Thyroid gland (tissue), 4 donors: ENCODE measurements around the gene FKRP.

Experiments
- POLR2A ChIP-seq, 2 donors: fragments of 450-650 bp; IDR thresholded peaks; one replicate each; pipeline ENCODE4 v1.6.1; 2017; ENCODE audit warnings: antibody characterized with exemption in 2 of 2, mild to moderate bottlenecking in 2 of 2, moderate library complexity in 1 of 2
- TF ChIP-seq, protein P1 (sequence below), 6 experiments: fragments of 200-600 bp in 3 of 6; fragments of 450-650 bp in 3 of 6; sonication (generic) in 3 of 6; IDR thresholded peaks; one replicate each; pipeline ENCODE4 v1.5.1; 2016 to 2019; ENCODE audit warnings: antibody characterized with exemption in 6 of 6, mild to moderate bottlenecking in 2 of 6, inconsistent platforms in 1 of 6, moderate library complexity in 1 of 6

DNA sequence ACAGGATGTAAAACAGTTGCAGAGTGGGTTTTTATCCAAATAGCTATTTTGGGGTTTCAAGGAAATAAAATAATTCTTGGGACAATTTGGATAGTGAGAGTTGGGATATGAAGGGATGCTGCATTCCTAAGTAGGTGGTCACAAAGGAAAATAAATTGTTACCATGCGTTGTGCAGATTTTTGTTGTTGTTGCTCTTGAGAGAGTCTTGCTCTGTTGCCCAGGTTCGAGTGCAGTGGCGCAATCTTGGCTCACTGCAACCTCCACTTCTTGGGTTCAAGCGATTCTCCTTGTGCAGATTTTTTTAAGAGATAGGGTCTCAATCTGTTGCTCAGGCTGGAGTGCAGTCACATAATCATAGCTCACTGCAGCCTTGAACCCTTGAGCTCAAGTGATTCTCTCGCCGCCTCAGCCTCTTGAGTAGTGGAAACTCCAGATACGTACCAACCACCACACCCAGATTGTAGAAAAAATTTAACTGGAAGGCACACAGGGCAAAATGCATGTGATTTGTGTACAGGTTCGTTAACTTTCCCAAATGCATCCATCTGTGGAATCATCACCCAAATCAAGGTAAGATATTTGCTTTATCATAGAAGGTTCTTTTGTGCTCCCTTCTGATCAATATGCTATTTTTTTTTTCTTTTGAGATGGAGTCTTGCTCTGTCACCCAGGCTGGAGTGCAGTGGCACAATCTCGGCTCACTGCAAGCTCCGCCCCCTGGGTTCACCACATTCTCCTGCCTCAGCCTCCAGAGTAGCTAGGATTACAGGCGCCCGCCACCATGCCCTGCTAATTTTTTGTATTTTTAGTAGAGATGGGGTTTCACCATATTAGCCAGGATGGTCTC lies 26.5 kb downstream of the FKRP start:
- TF ChIP-seq, protein P1, sequence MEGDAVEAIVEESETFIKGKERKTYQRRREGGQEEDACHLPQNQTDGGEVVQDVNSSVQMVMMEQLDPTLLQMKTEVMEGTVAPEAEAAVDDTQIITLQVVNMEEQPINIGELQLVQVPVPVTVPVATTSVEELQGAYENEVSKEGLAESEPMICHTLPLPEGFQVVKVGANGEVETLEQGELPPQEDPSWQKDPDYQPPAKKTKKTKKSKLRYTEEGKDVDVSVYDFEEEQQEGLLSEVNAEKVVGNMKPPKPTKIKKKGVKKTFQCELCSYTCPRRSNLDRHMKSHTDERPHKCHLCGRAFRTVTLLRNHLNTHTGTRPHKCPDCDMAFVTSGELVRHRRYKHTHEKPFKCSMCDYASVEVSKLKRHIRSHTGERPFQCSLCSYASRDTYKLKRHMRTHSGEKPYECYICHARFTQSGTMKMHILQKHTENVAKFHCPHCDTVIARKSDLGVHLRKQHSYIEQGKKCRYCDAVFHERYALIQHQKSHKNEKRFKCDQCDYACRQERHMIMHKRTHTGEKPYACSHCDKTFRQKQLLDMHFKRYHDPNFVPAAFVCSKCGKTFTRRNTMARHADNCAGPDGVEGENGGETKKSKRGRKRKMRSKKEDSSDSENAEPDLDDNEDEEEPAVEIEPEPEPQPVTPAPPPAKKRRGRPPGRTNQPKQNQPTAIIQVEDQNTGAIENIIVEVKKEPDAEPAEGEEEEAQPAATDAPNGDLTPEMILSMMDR (IDR thresholded peaks at IDR 0.05) = no peak
- TF ChIP-seq POLR2A (IDR thresholded peaks at IDR 0.05) = no peak
